A204.1 (cell line): Measurements from ENCODE around the gene PNPLA1.

Experiments
- FAIRE-seq: peaks from 2 replicates; lab custom pipeline; 2012; peaks lifted over from hg19 to GRCh38; lab: Jason Lieb, UNC

Gene PNPLA1

DNA sequence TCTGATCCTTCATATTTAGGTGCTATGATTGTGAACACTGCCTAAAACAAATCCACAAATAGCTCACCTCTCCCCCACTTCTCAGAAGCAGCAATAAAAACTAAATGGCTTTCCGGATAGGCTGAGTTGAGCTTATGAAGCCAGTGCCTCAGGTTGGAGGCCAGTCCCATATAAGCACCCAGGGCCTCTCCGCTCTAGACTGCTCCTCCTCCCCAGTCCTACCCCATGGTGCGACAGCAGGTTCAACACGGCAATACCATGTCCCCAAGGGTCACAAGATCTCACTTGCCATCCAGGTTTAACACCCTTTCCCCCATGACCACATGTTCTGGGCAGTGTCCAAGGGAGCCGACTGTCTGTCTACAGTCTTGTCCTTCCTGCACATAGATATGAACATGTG is 46.1 kb downstream of the PNPLA1 start:
- FAIRE-seq: no peak

DNA sequence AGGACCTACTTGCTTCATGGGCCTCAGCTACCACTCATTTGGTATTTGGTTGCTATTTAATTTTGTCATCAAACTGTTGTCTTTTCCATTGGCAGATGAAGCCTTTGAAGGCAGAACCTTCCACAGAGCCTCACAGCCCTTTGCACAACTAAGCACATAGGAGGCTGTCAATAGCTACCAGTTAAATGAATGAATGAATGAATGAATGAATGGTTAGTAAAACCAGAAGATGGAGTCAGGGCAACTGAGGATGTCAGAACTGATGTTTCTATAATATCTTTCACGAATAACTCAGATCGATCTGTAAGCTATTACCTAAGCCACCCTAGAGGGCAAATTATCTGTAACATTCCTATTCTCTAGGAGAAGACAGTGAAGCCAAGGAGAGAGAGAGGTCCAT is 47.8 kb downstream of the PNPLA1 start:
- FAIRE-seq: no peak

DNA sequence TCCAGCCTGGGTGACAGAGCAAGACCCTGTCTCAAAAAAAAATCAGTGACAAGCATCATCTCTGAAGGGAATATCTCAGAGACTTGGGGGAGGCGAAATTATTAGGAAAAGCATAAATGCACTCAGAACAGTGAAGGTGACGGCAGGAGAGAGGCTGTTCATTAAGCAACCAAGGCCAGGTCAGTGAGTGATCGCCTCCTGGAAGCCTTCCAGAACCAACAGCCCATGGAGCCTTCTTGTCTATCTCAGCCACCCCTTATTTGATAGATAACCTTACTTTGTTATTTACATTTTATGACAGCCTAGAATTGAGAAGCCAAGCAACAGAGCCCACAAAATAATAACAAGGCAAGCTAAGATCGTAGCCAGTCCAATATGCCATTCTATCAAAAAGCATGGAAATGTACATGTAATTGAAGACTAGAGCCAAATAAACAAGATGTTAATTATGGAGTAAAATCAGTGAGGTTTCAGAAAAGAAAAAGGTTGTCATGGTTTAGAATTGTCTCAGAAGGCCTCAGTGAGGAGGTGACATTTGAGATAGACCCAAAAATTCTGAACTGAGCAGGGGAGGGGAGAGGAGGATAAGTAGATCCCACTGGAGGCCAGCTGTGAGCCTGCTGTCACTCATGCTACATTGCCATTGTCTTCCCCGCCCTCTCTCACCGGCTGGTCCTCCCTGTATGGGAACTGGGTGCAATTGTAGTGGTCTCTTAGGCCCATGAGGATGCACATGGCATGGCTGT is 49.0 kb downstream of the PNPLA1 start:
- FAIRE-seq: no peak

DNA sequence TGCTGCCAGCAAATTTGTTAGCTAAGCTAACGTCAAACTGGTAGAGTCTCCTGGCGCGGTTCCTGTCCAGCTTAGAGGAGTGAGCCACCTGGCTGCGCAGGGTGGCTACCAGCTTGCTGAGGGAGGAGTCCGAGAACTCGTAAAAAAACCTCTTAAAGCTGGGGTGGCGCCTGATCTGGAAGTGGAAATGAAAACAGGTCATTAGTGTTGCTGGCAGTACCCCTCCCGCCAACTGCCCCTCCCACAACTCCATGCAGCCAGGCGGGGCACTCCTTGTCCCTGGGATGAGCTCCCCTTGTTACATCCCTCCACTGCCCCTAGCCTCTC is 49.5 kb downstream of the PNPLA1 start:
- FAIRE-seq: no peak

DNA sequence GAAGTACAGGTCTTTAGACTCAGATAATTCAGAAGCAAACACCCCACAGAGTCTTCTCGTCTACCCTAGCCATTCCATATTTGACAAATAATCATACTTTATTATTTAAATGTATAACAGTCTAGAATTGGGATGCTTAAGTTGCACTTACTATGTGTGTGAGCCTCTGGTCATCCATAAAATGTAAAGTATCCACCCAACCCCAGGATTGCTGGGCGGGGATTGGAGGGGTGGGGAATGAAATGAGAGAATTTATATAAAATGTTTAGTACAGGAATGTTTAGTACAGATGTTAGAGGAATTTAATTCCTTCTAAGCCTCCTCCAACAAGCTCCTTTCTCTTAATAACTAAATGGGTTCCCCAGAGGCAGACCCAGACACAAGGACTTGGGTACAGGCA is 50.0 kb downstream of the PNPLA1 start:
- no peak for FAIRE-seq

DNA sequence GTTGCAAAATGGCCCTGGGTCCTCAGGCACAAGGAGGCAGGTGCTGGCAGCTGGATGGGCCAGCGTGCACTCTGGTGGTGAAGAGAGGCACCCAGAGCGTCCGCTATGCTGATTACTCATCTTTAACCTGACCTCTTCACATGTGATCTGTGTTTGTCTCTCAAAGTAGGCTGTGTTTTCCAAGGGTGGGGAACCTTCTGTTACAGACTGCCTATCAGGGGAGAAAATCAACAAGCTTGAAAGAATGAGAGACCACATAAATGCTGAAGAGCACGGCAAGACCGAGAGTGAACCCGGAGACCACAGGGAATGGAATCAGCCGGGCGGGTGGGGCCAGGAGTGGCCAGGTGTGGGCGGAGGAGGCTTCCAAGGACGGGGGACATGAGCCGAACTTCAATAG is 50.6 kb downstream of the PNPLA1 start:
- no peak for FAIRE-seq

DNA sequence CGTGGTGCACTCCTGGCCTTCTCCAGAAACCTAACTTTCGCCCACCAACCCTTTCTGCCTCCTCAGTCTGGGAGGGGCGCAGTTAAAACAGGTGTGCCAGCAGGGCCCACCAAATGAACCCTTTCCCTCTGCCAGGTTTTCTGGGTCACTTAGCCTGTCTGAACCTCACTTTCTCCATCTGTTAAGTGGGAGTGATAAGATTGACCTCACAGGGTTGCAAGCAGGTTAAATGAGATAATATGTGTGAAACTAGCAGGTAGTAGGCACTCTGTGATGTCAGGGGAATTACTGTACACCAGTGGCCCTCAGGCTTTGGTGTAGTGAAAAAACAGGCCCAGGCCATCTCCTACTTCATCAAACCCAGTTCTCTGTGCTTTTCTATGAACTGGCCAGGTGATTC is 52.7 kb downstream of the PNPLA1 start:
- no peak for FAIRE-seq

DNA sequence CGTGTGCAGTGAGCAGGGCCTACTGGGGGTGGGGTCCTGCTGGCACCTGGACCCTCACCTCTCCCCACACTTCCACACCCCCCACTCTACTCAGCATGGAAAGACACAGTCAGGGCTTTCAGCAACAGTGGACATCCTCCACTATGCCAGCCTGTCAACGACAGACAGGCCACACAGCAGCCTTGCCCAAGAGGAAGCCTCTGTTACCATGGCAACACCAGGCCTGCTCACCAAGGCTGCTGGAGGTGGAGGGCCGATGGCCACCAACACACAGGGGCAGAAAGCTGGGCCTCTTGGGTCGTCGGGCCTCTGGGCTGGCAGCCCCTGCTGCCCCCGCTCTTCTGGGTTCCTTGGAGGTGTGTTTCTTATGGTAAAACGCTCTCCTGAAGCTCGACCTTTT is 53.2 kb downstream of the PNPLA1 start:
- no peak for FAIRE-seq

DNA sequence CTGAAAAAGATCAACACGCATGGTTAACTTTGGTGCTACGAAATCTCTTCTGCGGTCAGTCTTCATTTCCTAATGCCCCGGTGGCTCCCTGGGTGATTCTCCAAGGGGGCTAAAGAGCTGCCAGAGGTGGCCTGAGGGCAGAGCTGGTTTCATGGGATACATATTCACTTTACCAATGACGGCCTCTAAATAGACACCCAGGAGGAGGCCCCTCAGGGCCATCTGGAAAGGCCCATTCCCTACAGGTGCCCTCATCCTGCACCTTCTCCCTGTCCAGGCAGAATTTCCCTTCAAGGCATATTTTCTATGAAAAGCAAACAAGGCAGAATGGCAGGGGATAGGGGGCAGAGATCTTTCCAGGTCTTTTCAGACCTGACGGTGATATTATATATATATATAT is 54.3 kb downstream of the PNPLA1 start:
- FAIRE-seq: no peak

DNA sequence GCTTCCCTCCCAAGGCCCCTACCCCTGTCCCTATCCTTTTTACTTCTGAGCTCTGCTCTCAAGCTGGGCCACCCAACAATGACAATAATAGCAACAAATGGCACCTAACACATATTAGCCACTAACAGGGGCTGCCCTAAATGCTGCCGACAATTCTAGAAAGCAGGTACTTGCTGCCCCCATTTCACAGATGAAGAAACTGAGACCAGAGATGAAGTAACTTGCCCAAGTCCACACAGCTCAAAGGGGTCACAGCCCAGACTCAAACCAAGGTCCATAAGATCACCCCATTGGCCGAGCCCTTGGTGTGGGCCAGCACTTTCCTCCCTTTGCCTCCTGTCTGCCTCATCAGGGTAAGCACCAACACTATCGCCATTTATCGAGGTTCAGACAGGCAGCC is 54.9 kb downstream of the PNPLA1 start:
- no peak for FAIRE-seq

DNA sequence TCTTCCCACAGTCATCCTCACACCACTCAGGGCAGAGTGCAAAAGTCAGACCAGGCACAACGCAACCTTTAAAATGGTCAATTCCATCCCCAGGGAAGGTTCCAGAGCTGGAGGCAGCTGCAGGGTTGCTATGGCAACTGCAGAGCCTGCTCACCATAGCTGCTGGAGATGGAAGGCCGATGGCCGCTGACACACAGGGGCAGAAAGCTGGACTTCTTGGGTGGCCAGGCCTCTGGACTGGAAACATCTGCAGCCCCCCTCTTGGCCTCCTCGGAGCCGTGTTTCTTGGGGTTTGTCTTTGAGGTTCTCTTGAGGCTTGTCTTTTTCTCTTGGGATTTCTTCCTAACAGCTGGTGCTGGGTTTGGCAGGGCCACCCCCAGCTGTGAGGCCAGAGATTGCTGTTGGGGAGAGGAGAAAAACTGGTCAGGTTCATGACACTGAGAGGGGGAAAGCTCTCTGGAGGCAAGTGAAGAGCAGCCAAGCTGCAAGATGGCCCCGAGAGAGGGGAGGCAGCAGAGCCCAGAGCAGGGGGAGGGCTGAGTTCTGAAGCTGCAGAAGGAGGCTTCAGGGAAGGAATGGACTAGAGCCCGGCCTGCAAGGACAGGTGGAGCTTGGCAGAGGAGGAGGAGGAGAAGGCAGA is 56.6 kb downstream of the PNPLA1 start:
- FAIRE-seq: no peak

DNA sequence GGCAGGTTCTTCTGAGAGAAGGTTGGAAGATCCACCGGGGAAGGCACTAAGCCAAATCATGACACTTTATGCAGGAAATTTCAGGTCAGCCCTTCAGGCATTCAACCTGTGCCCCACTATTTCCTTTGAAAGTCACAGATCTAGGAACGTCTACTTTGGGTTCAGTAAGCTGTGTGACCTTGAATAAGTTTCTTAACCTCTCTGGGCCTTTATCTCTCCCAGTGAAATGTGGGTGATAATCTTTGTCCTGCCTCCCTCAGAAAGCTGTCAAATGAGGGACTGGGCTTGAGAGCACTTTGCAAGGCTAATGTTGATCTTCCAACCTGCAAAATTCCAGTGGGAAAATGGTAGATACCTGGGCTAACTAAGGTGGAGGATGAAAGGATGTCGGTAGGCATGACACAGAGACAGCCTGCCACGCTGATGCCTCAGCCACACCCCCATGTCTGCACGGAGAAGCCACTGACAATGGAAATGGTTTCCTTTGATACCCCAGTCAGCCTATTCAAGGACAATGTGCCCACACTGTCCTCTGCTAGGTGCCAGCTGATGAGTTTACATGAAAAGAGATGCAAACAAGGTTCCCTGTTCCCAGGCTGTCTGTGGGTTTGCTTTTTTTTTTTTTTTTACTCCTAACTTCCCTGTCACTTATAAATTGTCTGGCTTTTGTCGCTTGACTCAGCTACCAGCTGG is 57.5 kb downstream of the PNPLA1 start:
- FAIRE-seq: no peak

DNA sequence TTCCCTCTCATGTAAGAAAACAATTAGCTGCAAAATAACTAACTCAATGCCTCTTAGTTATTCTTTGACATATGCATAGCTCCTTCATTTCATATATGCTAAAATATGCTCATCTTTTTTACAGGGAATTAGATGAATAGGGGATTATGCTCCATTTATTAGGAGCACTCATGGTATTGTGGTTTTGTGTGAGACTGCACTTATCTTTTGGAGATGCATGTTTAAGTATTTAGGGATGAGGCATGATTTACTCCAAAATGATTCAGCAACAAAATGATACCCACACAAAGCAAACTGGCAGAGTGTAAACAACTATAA is 58.0 kb downstream of the PNPLA1 start:
- no peak for FAIRE-seq

DNA sequence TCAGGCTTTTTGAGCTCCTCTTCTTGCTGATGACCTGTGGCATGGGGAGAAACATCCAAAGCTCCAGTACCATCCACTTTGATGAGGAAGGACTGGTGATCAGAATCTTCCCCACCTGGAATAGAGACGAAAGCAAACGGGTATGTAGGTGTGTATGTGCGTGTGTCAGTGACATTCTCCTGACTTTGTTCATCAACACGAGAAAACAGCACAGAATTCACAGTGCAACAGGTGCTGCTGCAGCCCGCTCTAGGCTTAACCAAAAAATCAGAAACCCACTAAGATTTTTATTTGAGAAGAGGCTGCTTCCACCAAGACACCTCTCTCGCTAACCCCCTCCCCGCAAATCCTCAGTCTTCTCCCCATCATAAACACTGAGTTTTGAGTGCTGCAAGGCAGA is 58.7 kb downstream of the PNPLA1 start:
- no peak for FAIRE-seq

DNA sequence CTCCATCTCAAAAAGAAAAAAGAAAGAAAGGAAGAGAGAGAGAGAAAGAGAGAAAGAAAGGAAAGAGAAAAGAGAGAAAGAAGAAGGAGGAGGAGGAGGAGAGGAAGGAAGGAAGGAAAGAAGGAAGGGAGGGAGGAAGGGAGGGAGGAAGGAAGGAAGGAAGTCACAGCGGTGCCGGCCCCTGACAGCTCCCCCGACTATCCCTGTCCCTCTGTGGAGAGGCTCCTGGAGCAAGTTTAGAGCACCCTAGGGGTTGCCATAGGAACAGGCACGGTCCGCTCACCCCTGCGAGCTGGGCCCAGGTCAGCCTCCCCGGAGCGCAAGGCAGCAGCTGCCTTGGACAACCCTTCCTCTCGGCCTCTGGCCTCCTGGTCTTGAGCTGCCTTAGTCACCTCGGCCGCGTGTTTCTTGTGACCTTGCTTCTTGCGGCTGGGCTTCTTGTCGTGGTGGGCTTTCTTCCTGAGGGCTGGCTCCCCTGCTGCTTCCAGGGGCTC is 60.0 kb downstream of the PNPLA1 start:
- no peak for FAIRE-seq

DNA sequence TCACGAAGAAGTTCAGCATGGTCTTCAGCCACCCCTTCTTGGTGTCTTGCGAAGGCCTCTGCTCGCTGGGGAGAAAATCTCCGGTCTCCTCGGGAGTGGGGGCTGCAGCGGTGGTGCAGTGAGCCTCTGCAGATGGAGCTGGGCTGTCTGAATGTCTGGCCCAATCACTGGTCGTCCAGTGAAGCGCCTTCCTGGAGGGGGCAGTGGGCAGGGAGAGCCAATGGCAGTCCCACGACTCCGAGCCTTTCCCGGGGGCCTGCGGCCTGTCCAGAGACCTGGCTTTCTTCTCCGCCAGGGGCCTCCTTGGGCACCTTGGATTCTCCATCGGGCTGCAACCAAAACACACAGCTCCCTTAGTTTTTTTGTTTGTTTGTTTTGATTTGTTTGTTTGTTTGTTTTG is 60.5 kb downstream of the PNPLA1 start:
- FAIRE-seq: no peak

DNA sequence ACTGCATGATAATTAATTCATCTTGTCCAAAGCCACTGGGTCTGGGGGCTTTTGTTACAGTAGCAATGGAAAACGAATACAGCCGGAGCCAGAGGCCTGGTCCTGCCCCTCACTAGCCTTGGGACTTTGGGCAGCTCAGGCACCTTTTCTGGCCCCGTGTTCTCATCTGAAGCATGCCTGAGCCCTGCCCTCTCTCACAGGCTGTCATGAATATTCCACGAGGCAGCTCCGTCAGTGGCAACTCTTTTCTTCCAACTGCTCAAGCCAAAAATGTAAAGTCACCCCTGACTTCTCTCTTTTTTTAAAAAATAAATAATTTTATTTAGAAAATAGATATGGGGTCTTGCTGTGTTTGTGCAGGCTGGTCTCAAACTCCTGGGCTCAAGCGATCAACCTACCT is 61.5 kb downstream of the PNPLA1 start:
- no peak for FAIRE-seq

DNA sequence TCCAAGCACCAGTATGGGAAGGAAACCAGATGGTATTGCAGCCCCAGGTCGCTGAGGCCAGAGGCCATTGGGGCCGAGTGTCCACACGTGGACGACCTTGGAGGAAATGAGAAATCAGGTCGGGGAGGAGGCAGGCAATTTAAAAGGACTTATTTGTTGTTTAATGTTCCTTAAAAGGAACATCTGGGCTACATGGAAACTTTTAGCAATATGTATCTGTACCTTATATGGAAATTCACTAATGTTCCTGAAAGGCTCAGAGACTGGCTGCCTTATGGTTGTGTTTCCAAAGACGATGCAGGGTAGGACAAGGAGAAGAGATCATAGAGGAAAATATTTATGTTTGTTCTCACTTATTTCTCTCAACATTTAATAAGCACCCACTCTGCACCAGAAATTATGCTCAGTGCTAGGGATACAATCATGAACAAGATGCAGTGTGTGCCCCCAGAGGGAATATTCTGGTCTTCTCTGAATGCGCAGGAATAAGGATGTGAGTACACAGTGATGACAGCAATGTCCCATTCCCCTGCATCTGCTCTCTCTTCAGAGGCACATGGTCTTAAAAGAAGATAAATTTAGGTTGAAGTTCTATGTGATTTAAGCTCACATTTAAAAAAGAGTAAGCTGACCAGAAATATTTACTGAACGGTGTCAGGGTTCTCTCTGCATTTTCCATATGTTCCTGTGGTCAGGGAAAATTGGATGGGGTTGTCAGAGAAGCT is 63.5 kb downstream of the PNPLA1 start:
- no peak for FAIRE-seq

DNA sequence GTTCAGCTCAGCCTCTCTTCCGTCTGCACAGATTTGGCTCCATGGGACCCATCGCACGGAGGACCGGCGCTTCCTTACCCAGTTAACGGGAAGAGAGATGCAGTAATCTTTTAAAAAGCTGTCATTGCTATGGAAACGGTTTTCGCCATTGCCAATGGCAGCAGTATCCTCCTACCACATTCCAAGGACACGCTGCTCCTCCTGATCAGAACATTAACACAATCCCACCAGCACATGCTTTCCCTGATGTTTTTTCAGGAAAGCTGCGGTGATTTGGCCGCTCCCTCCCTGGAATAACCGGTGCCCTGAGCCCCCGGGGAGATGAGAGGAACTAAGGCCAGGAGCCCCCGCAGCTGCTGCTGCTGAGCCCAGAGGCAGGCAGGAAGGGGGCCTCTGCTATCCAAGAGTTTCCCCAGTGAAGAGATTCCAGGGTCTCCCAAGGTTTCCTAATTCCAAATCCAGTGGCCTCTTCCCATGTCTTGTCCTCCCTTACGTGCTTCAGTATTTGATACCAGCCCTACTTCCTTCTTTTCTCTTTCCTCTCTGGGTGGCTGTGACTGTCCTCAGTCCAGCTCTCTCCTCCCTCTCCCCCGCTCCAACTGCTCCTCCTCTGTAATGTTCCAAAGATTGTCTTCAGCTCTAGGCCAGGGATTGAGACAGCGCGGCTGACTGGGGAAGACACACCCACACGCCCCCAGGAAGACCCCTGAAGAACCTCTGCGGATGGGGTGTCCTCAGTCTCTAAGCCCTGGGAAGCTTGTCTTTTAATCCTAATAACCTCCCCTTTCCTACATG is 64.3 kb downstream of the PNPLA1 start:
- FAIRE-seq: no peak

DNA sequence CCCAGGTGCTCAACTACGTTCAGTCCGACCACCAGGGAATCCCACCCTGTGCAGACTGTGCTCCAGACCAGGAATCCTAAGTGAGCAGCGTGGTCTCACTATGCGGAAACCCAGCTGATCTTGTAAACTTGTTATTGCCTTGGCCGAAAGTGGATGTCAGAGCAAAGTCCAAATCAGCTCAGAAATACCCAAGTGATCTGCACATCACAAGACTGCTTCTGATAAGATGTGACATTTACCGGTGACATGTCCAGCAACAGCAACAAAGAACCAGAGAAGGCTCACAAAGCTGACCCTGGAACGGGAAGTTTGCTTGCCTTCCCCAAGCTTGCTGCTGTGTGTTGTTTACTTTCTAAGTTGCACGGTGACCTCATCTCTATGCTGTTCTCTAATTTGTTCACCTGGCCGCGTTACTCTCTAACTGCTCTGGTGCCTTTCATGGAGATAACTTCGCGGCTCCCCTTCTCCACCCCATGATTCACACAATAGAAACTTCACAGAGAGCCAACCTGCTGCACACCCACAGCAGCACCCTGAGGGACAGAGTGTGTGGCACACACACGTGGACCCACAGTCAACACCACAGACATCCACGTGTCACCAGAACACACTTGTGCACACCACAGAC is 65.1 kb downstream of the PNPLA1 start:
- no peak for FAIRE-seq

DNA sequence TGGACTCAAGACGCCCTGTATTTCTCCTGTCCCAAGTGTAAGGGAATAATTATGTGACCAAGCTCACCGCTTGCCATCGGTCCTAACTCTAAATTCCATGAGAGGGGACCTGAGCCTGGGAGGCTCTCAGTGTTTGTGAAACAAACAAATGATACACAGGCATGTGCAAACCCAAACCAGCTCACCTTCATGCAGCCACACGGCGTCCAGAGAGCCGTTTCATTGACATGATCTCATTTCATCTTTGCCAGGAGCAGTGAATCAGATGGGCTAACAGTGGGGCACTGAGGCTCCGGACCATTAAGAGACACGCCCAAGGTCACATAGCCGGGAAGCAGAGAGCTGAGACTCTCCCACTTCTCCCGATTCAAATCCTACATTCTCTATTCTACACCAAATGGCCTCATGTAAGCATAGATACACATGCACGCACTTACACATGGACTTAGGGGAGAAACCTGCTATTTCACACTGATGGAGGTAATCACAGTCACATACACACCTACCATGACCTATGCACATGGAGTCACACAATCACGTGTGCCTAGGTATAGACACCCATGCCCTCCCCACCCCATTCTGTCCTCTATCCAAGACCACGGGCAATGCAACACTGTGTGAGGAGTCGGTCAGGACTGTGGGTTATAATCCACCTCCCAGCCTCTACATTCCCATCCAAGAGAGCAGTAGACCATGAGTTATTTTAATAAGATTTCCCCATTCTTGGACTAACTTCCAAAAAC is 65.8 kb downstream of the PNPLA1 start:
- no peak for FAIRE-seq
